OCI-LY3 (cell line): Measurements from ENCODE around the gene R3HCC1L.

Experiments
- CTCF ChIP-seq: fragments of 200-600, 300-600 bp; sonication (generic); IDR thresholded peaks from 2 replicates; pipeline ENCODE4 v1.5.1; 2014; ENCODE audit warnings: antibody characterized with exemption, low read length, low read depth
- EZH2phosphoT487 ChIP-seq: fragments of 200-600 bp; shearing (Covaris generic); IDR thresholded peaks from 2 replicates; pipeline ENCODE4 v1.6.1; 2018; ENCODE audit warnings: antibody characterized with exemption, mixed run types, low read depth

GRCh38 chr10:98115031-98115787, 19.2 kb upstream of the R3HCC1L start:
- TF ChIP-seq CTCF (no peak), EZH2phosphoT487 (no peak)
